NOMO-1 (cell line): ENCODE measurements around the gene LRRC45.

Experiments used
- DNase-seq, 2 experiments: peaks; one replicate each; lab custom pipeline; 2025; ENCODE audit not compliant: unreplicated experiment in 2 of 2; lab: John Stamatoyannopoulos, UW

LRRC45 gene

GRCh38 chr17:81993729-81994592, 29.1 kb upstream of the LRRC45 start:
- DNase-seq, result no peak

GRCh38 chr17:81994593-81995462, 28.3 kb upstream of the LRRC45 start:
- no peak for DNase-seq

- no peak for DNase-seq
Observed at GRCh38 chr17:81995463-81996231, 27.5 kb upstream of the LRRC45 start.

GRCh38 chr17:81996232-81996756, 26.8 kb upstream of the LRRC45 start:
- DNase-seq, result no peak

GRCh38 chr17:81996757-81997441, 26.2 kb upstream of the LRRC45 start:
- DNase-seq, result no peak

GRCh38 chr17:81998212-81998611, 24.9 kb upstream of the LRRC45 start:
- no peak for DNase-seq

GRCh38 chr17:81998691-81999438, 24.2 kb upstream of the LRRC45 start:
- no peak for DNase-seq

GRCh38 chr17:81999587-81999975, 23.5 kb upstream of the LRRC45 start:
- no peak for DNase-seq

GRCh38 chr17:81999976-82000802, 22.9 kb upstream of the LRRC45 start:
- no peak for DNase-seq

GRCh38 chr17:82000803-82001570, 22.1 kb upstream of the LRRC45 start:
- no peak for DNase-seq

- DNase-seq, result no peak
Observed at GRCh38 chr17:82001571-82002056, 21.5 kb upstream of the LRRC45 start.

- DNase-seq, result no peak
Observed at GRCh38 chr17:82003411-82004381, 19.4 kb upstream of the LRRC45 start.

- no peak for DNase-seq
Observed at GRCh38 chr17:82004517-82005455, 18.3 kb upstream of the LRRC45 start.

- DNase-seq, result no peak
Observed at GRCh38 chr17:82005701-82006348, 17.3 kb upstream of the LRRC45 start.
